NCI-H82 treated with DMSO at 0.1 percent for 48 hours (cell line): ENCODE results near the gene GALK1.
"Not testable (repeated sequence)": the region's sequence is repeated elsewhere in the genome, so short reads cannot be mapped to it uniquely, and the experiment has no call there.

Experiments
- DNase-seq: peaks from one replicate; lab custom pipeline; 2025; ENCODE audit not compliant: unreplicated experiment; lab: John Stamatoyannopoulos, UW

GALK1 gene

DNA sequence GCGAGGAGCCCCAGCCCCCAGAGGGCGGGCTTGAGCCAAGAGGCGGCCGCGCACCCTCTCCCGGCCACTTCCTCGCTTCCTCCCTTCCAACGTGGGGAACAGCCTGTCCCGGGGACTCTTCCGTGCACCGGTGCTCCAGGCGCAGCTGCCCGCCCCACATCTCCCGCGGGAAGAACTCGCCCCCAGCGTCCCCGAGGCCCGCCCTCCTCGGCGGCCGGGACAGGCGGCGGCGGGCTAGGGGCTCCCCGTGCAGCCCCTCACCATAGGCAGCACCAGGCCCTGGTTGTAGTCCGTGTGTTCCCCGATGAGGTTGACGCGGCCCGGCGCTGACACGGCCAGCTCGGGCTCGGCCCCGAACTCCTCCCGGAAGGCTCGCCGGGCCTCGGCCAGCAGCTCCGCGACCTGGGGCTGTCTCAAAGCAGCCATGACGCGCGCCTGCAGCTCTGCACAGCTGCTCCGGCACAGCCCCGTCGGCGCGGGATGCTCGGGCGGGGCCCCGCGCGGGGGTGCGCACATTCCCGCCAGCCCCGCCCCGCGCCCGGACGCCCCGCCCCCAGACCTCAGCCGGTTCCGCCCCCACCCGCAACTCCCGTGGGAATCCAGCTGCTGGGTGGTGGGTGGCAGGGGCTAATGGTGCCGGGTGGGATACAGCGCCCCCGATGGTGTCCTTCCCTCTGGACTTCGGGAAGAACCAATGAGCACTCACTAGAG, at the start of gene GALK1:
Gene GALK1 (minus strand): TSS at position 482 of the 711 bp plus-strand sequence. CDS start 56 bp downstream, at position 426.
- DNase-seq = peak; percentile 45

GRCh38 chr17:75814021-75814395, 49.0 kb upstream of the GALK1 start:
- DNase-seq = no peak

GRCh38 chr17:75813081-75814020, 48.4 kb upstream of the GALK1 start:
- DNase-seq = no peak

GRCh38 chr17:75812096-75813013, 47.4 kb upstream of the GALK1 start:
- DNase-seq = no peak

DNA sequence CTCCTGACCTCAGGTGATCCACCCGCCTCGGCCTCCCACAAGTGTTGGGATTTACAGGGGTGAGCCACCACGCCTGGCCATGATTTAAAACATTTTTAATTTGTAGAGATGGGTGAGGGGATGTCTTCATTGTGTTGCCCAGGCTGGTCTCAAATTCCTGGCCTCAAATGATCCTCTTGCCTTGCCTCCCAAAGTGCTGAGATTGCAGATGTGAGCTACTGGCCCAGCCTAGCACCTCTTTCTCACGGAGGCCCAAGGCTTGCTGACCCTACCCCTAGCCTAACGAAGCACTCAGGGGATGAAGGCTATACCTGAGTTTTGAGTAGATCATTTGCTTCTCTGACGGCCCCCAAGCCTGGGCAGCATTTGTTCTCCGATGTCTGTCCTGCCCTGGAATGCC, 46.2 kb upstream of the GALK1 start:
- DNase-seq = no peak

- DNase-seq = not testable (repeated sequence)
Observed at GRCh38 chr17:75810756-75811155, 45.8 kb upstream of the GALK1 start.

DNA sequence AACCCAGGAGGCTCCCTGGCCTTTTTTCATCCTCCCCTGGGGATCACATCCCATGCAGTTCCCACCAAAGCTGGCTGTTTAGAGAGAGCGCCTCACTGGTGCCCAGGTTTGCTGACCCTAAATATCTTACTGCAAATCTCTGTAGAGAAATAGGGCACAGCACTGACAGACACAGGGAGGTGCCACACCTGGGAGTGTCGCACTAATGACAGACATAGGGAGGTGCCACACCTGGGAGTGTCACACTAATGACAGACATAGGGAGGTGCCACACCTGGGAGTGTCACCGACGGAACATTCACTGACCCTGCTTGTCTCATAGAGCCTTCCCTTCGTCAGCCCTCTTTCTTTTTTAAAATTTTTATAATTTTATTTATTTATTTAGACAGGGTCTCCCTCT, 45.2 kb upstream of the GALK1 start:
- no peak for DNase-seq

- DNase-seq = no peak
Observed at GRCh38 chr17:75809631-75810111, 44.7 kb upstream of the GALK1 start.

DNA sequence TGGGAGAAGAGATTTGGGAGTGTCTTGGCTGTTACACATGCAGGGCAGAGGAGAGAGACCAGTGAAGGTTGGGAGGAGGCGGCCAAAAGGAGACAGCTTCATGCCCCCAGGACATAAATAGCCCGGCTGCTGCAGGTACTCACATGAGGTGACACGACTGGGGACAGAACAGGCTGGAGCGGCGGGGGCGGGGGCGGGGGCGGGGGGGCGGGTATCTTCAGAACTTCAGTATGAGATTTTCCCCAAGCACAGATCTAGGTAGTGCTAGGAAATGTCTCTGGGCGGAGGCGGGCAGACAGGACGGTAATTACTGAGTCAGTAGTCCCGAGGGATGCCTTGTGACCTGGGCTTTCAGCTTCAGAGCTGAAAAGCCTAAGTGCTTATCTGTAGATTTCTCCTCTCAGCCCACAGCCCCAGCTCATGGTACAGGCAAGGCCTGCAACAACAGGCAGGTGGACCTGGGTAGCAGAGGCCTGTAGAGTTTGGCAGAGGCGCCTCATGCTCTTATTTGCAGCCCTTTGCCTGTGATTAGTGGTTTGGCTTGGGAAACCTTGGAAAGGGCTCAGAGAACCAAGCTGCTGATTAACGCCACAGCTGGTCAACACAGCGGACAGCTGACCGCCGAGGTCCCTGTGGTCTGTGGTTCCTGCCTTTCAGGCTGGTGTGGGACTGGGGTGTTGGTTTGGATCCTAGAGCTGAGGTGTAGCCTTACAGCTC, 44.1 kb upstream of the GALK1 start:
- DNase-seq = no peak

- no peak for DNase-seq
Observed at GRCh38 chr17:75808549-75808904, 43.5 kb upstream of the GALK1 start.

- DNase-seq = no peak
Observed at GRCh38 chr17:75807861-75808260, 42.9 kb upstream of the GALK1 start.

- no peak for DNase-seq
Observed at GRCh38 chr17:75806822-75807500, 42.0 kb upstream of the GALK1 start.

GRCh38 chr17:75803883-75804282, 38.9 kb upstream of the GALK1 start:
- no peak for DNase-seq

DNA sequence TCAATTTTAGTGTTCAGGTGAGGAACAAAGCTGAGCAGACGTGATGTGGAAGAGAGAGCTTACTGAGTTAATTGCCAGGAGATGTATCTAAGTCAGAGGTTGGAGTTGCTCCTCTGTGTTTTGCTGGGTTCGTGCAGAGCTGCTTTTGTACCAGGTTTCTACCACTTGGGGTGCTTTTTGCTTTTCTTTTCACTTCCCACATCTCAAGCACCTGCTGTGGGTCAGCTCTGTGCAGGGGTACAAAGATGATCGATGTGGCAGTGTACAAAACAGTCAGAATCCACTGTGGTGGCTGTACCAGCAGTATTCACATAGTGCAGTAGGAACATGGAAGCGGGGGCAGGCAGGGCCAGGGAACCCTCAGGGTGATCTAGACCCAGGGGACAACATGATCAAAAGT, 34.4 kb upstream of the GALK1 start:
- DNase-seq = no peak

DNA sequence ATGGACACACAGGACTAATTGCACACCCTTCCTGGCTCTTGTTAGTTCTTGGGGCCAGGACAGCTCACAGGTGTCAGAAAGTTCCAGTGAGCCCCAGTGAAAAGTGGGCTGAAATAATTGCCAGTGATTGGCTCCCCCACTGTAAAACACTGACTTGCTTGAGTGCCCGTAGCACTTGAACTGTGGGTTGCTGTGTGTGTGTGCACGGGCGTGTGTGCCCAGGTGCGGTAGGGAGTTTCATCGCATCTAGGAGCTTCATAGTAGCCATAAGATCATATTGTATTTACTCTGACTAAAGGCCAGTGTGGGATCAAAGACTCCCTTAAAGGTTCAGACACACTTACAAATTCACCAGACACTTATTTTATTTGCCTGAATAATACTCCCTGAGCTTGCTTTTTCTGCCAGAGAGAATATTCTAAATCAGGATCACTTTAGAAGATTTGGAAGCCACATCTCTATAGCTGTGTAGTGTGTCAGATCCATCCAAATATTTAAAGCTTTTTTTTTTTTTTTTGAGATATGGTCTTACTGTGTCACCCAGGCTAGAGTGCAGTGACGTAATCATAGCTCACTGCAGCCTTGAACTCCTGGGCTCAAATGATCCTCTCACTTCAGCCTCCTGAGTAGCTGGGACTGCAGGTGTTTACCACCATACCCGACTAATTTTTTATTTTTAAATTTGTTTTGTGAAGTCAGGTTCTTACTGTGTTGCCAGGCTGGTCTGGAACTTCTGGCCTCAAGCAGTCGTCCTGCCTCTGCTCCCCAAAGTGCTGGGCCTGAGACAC, 31.0 kb upstream of the GALK1 start:
- DNase-seq = no peak

DNA sequence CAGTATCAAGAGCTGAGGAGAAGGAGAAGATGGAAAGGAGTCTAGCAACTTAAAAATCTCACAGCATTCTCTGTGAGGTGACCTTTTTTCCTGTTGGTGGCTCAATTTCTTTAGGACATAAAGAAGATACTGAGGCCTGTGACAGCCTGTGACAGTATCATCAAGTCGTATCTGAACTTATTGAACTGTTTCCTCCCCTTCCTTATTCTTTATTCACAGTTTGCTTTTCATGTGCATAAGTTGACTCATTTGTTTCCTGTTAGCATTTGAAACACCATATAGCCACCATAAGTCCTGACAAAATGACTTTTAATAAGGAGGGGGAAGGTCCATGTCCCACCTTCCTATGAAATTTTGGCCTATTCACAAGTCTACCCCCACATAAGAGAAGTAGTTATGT, 28.5 kb upstream of the GALK1 start:
- no peak for DNase-seq

GRCh38 chr17:75791254-75791653, 26.3 kb upstream of the GALK1 start:
- no peak for DNase-seq

DNA sequence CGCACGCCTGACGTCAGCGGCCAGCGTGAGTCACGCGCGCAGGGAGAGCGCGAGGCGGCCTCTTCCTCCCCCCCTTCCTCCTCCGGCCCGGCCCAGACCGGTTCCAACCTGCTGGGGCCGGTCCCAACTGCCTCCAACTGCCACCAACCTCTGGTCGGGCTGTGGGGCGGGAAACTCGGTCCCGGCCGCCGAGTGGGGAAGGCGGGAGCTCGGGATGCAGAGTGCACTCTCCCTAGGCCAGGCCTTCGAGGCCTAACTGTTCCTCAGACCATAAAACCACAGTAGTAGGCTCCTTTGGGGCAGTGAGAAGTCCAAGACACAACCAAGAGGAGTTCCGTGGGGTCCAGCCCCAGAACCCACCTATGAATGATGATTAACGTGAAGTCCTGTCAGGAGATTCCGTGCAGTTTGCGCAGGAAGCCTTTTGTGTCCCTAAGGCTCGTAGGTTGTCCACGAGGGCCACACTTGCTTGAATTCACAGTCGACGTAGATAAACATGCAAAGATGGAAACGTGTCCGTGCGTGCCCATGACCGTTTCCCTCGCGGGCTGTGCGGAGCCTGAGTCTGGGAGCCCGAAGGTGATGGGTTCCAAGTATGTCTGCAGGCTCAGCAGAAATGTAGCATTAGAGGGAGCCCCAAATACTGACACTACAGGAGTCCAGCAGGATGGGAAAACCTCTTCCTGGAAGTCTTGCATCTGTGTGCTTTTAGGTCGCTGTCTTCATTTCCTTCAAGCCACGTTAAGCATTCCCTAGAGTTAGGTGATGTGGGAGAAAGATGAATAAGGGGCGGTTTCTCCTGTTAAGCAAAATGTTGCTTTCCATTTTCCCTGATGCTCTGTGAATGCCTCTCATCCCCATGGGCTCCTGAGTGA, 20.3 kb upstream of the GALK1 start:
- DNase-seq = peak; percentile 77
